Breast epithelium (tissue), 4 donors: ENCODE results near the gene GPR153. TPM values are rescaled to one million over a fixed set of nuclear protein-coding genes. Genes with fewer than 3 reads are reported as not detected.

Experiments
- DNase-seq, 2 donors: peaks; one replicate each; pipeline ENCODE4 v3.0.0-alpha.2; 2019; ENCODE audit warnings: low spot score in 2 of 2
- H3K27ac ChIP-seq, 2 donors: fragments of 200-600 bp; sonication (generic) in 1 of 2; one replicate each; pipeline ENCODE4 v1.5.1; 2016 to 2019; ENCODE audit warnings: mild to moderate bottlenecking in 1 of 2
- H3K27me3 ChIP-seq, 2 donors: fragments of 200-600 bp; sonication (generic) in 1 of 2; one replicate each; pipeline versions ENCODE4 v1.5.1 to v1.6.0; 2017 to 2019; ENCODE audit warnings: control low read depth in 1 of 2, mild to moderate bottlenecking in 1 of 2
- H3K36me3 ChIP-seq: fragments of 200-600 bp; one replicate; pipeline ENCODE4 v1.5.1; 2019
- H3K4me1 ChIP-seq, 2 donors: fragments of 200-600 bp; sonication (generic); one replicate each; pipeline ENCODE4 v1.5.1; 2016 to 2019; ENCODE audit warnings: control low read depth in 1 of 2
- H3K4me3 ChIP-seq, 3 donors: fragments of 200-600 bp; sonication (generic); 1 replicate in 2 of 3; 2 replicates in 1 of 3; pipeline ENCODE4 v1.5.1; 2016 to 2019; ENCODE audit warnings: mild to moderate bottlenecking in 3 of 3, moderate library complexity in 2 of 3
- H3K9me3 ChIP-seq, 2 donors: fragments of 200-600 bp; sonication (generic) in 1 of 2; one replicate each; pipeline ENCODE4 v1.5.1; 2016 to 2019; ENCODE audit warnings: control low read depth in 1 of 2
- POLR2A ChIP-seq: fragments of 450-650 bp; IDR thresholded peaks from one replicate; pipeline ENCODE4 v1.6.1; 2016; ENCODE audit warnings: antibody characterized with exemption, mild to moderate bottlenecking, moderate library complexity
- POLR2AphosphoS5 ChIP-seq, 3 donors: sonication (generic); formaldehyde crosslinking; IDR thresholded peaks; one replicate each; pipeline ENCODE4 v1.6.1; 2017; ENCODE audit warnings: antibody characterized with exemption in 3 of 3
- intact Hi-C: fragments of 100-400 bp; cut with DNase I; formaldehyde crosslinking; loops from one replicate; pipeline ENCODE4 v1.15.1; 2023; ENCODE audit warnings: low total_unique reads
- total RNA-seq, 3 donors: library from RNA; depleted of rRNA; stranded (reverse); fragments of >200 nt; gene quantifications; one replicate each; pipeline ENCODE4 v1.1.0, GENCODE V29; 2016
- TF ChIP-seq, protein P1 (sequence below), 3 donors: fragments of 450-650 bp; IDR thresholded peaks; one replicate each; pipeline ENCODE4 v1.5.1; 2016 to 2017; ENCODE audit warnings: antibody characterized with exemption in 3 of 3, mild to moderate bottlenecking in 3 of 3, moderate library complexity in 3 of 3

The GPR153 gene
- total RNA-seq, 3 donors from 2014 or later = 5.4 to 34.6 (median 6.6) TPM

DNA sequence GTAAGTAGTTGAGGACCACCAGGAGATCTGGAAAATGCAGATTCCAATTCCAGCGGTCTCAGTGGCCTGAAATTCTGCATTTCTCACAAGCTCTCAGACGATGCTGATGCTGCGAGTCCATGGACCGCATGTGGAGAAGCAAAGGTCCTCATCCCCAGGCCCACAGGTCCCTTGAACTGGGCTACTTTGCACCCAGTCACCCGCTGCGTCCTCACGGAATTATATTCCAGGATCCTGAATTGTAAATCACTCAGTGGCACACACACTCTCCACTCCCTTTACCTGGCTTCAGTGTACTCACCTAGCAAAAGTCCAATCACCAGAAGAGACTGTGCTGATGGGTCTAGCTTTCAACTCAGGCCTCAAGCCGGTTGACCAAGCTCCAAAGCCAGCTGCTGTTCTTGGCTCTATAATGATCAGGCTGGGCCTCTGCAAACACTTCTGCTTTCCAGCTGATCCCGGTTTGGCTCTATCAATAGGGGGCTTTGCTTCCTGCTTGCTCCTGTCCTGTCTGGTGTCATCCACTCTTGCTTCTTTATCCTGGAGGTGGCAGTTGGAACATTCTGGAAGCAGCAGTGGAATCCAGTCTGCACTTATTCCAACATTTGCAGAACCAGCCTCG lies 60.6 kb downstream of the GPR153 start:
- TF ChIP-seq, protein P1, sequence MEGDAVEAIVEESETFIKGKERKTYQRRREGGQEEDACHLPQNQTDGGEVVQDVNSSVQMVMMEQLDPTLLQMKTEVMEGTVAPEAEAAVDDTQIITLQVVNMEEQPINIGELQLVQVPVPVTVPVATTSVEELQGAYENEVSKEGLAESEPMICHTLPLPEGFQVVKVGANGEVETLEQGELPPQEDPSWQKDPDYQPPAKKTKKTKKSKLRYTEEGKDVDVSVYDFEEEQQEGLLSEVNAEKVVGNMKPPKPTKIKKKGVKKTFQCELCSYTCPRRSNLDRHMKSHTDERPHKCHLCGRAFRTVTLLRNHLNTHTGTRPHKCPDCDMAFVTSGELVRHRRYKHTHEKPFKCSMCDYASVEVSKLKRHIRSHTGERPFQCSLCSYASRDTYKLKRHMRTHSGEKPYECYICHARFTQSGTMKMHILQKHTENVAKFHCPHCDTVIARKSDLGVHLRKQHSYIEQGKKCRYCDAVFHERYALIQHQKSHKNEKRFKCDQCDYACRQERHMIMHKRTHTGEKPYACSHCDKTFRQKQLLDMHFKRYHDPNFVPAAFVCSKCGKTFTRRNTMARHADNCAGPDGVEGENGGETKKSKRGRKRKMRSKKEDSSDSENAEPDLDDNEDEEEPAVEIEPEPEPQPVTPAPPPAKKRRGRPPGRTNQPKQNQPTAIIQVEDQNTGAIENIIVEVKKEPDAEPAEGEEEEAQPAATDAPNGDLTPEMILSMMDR (IDR thresholded peaks at IDR 0.05) = no peak
- TF ChIP-seq POLR2AphosphoS5 (IDR thresholded peaks at IDR 0.05) = no peak
- TF ChIP-seq POLR2A = no peak
- no peaks in the 10 kb centered on the region for H3K27me3 ChIP-seq
- H3K4me3 ChIP-seq = peak overlapping the region; percentile 96 to 99 (median 99)
- no peak for DNase-seq
- H3K4me1 ChIP-seq = peaks cover 0 to 6% of the 10 kb centered on the region in 2 donors
- intact Hi-C loops = no loop called here
- H3K36me3 ChIP-seq = no peaks in the 10 kb centered on the region
- H3K27ac ChIP-seq = peak overlapping the region; percentile 80 to 83
- no peaks in the 10 kb centered on the region for H3K9me3 ChIP-seq

DNA sequence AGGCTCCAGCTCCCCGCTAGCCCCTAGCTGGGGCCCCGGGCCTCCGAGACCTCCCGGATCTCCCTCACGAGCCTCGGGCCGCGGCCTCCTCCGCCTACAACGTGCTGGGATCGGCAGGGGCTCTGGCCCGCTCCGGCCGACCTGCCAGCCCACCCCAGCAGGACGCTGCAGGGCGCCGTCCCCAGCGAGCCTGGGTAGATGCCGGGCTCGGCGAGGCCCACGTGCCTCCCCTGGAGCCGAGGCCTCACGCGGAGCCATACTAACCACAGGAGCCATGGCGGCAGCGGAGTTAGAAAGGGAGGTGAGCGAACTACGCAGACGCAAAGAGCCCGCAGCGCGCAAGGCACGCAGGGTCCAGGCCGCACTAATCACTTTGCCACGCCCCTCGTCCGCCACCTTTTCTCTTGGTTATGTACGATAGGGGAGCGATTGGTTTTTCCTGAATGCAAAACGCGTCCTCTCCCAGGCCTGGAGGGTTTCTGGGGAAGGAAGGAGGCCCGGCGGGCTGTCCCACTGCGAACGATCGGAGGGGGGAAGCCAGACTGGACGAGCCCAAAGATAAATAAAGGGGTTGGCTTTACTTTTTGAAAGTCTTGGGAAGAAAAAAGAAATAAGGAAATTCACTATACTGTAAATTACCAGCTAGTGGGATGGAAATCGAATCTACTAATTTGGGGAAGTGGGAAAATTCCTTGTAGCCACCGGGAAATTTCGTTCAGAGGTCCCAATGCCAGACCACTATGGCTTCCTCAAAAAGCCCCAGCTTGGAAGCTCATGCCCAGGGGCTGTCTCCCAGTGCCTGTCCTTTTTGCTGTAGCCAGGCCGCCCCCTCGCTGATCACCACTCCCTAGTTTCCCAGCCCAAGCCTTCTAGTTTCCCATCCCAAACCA lies 61.4 kb downstream of the GPR153 start, which contains the start of gene RPL22:
TSS of gene RPL22 (minus strand) at position 298 of the 890 bp plus-strand sequence. CDS start at position 276, 22 bp downstream.
- Histone ChIP-seq H3K36me3 (no peaks in the 10 kb centered on the region), H3K9me3 (no peaks in the 10 kb centered on the region), H3K4me3 (peak within 1 kb of the TSS; percentile 96 to 99 (median 99)), H3K27ac (peak within 1 kb of the TSS; percentile 80 to 83), H3K4me1 (peaks cover 0 to 6% of the 10 kb centered on the region in 2 donors), H3K27me3 (no peaks in the 10 kb centered on the region)
- TF ChIP-seq POLR2AphosphoS5 (IDR thresholded peaks at IDR 0.05) (peak; percentile 87 to 96 (median 90)), POLR2A (no peak)
- DNase-seq = peak; percentile 98
- intact Hi-C loops = no loop called here

DNA sequence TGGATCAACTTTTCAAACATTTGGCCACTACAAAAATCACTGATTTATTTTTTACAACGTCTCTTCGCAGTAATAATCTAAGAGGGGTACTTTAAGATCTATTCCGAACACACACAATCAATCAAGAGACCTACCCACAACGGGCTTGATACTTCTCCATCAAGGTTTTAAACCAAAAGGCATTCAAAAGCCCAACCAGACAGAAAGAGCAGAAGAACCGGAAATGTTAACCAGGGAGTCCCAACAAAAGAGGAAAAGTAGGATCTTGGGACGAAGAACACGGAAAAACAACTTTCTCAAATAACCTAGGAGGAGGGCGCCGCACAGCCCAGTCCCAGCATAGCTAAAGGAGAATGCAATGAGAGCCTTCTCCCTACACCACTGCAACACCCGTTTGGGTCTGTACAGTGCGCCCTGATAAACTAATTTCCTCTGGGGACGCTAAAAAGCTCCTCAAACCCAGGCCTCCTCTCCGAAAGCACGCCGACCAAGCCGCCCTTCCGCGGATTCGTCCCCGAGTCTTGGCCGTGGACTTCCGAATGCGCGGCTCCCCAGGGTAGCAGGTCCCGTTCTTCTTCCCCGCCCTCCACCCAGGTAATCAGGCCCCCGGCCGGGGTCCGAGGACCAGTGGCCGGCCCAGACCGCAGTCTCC lies 62.1 kb downstream of the GPR153 start:
- intact Hi-C loops = no loop called here
- Histone ChIP-seq H3K27ac (peak overlapping the region; percentile 79 to 83), H3K9me3 (no peaks in the 10 kb centered on the region), H3K36me3 (no peaks in the 10 kb centered on the region), H3K4me1 (peaks cover 0 to 6% of the 10 kb centered on the region in 2 donors), H3K4me3 (peak overlapping the region; percentile 96 to 99 (median 99)), H3K27me3 (no peaks in the 10 kb centered on the region)
- DNase-seq = no peak
- TF ChIP-seq, protein P1 (IDR thresholded peaks at IDR 0.05) = no peak
- TF ChIP-seq POLR2A (no peak), POLR2AphosphoS5 (IDR thresholded peaks at IDR 0.05) (no peak)

DNA sequence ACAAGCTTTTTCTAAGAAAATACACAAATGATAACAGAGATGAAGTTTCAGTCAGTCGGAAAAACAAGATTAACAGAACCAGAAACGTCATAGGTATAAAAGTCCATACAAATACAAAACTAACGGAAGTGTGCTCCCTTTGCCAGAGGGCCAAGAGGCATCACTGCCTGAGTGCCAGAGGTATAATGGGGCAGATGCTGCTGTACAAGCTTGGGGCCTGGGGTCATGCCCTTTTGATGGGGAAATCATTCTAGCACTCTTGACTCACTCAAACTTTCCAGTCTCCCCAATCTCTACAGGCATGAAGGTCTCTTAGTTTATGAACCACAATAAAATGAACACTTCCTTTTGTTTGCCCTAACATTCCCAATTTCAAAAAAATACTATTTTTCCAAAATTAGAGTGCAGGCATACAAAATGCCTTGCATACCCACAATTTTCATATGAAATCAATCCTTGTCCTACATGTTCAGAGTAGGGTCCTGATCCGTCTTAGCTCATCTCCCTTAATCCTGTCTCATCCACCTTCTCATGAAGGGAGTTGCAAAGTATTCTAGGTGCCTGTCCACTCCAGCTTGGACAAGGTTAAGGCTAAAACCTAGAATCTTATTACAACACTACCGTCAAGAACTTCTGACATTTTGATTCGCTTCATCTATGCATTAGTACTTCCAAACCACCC lies 63.0 kb downstream of the GPR153 start:
- Histone ChIP-seq H3K36me3 (no peaks in the 10 kb centered on the region), H3K27ac (no peak overlapping the region), H3K9me3 (no peaks in the 10 kb centered on the region), H3K4me3 (peak overlapping the region; percentile 96 to 99 (median 99)), H3K4me1 (peaks cover 0 to 6% of the 10 kb centered on the region in 2 donors), H3K27me3 (no peaks in the 10 kb centered on the region)
- intact Hi-C loops = no loop called here
- no peak for DNase-seq
- TF ChIP-seq, protein P1 (IDR thresholded peaks at IDR 0.05) = no peak
- TF ChIP-seq POLR2AphosphoS5 (IDR thresholded peaks at IDR 0.05) (no peak), POLR2A (no peak)

Other genes with a start within 250 kb of the GPR153 start
- gene KCNAB2, start 215.2 kb downstream of the GPR153 start, total RNA-seq = 10 to 100 TPM in 1 of 3 donors, 1 to 10 TPM in 2; 6.9 to 19.8 (median 9.8) TPM
- under 1 TPM; under 0.01 to 0.33 (median 0.15) TPM for gene CHD5, start 80.8 kb downstream of the GPR153 start, total RNA-seq
- 100 to 1,000 TPM; 210 to 329 (median 306) TPM for gene RPL22, start 61.5 kb downstream of the GPR153 start, total RNA-seq
- gene RNF207, start 55.0 kb downstream of the GPR153 start, total RNA-seq = 10 to 100 TPM in 2 of 3 donors, 1 to 10 TPM in 1; 2.7 to 32.4 (median 29.9) TPM
- gene ICMT, start 25.1 kb downstream of the GPR153 start, total RNA-seq = 10 to 100 TPM; 54.0 to 61.6 (median 54.7) TPM
- not detected for gene HES3, start 16.9 kb downstream of the GPR153 start, total RNA-seq
- gene ACOT7, start 132.7 kb upstream of the GPR153 start, total RNA-seq = 10 to 100 TPM in 2 of 3 donors, 1 to 10 TPM in 1; 9.4 to 12.8 (median 11.5) TPM
- gene HES2, start 158.8 kb upstream of the GPR153 start, total RNA-seq = 1 to 10 TPM in 2 of 3 donors, not detected in 1; 3.4 to 3.6 TPM
- 10 to 100 TPM in 2 of 3 donors, not detected in 1; 10.8 to 11.1 TPM for gene ESPN, start 163.7 kb upstream of the GPR153 start, total RNA-seq
- 10 to 100 TPM in 2 of 3 donors, 1 to 10 TPM in 1; 3.8 to 13.1 (median 12.4) TPM for gene TNFRSF25, start 205.1 kb upstream of the GPR153 start, total RNA-seq
- 10 to 100 TPM in 2 of 3 donors, 1 to 10 TPM in 1; 7.0 to 12.0 (median 11.8) TPM for gene PLEKHG5, start 230.6 kb upstream of the GPR153 start, total RNA-seq